ENCODE results near the gene PHF21B.
"Not testable (repeated sequence)": the region's sequence is repeated elsewhere in the genome, so short reads cannot be mapped to it uniquely, and the experiment has no call there.

PHF21B gene

GRCh38 chr22:44865193-44866057 lies 144.4 kb downstream of the PHF21B start:
- H3K9me3 Mint-ChIP-seq = no peaks in the 10 kb centered on the region

GRCh38 chr22:44862981-44863860 lies 146.6 kb downstream of the PHF21B start:
- Mint-ChIP-seq H3K4me3 (no peak overlapping the region), H3K27me3 (ENCODE audit: low read depth) (no peaks in the 10 kb centered on the region), H3K36me3 (ENCODE audit: low read depth) (no peaks in the 10 kb centered on the region), H3K27ac (no peak overlapping the region), H3K4me1 (ENCODE audit: low read depth) (no peaks in the 10 kb centered on the region), H3K9me3 (no peaks in the 10 kb centered on the region)
- no peak for DNase-seq (ENCODE audit: low spot score)

More at GRCh38 chr22:44865193-44866057, 144.4 kb downstream of the PHF21B start:
- Mint-ChIP-seq H3K36me3 (ENCODE audit: low read depth) (no peaks in the 10 kb centered on the region), H3K4me1 (ENCODE audit: low read depth) (peaks cover 1% of the 10 kb centered on the region), H3K4me3 (no peak overlapping the region), H3K27me3 (ENCODE audit: low read depth) (no peaks in the 10 kb centered on the region), H3K27ac (no peak overlapping the region)
- no peak for DNase-seq (ENCODE audit: low spot score)

GRCh38 chr22:44862281-44862680 lies 147.5 kb downstream of the PHF21B start:
- no peaks in the 10 kb centered on the region for H3K4me1 Mint-ChIP-seq (ENCODE audit: low read depth)
- no peak overlapping the region for H3K4me3 Mint-ChIP-seq
- H3K9me3 Mint-ChIP-seq = no peaks in the 10 kb centered on the region
- no peaks in the 10 kb centered on the region for H3K36me3 Mint-ChIP-seq (ENCODE audit: low read depth)
- no peak overlapping the region for H3K27ac Mint-ChIP-seq
- no peaks in the 10 kb centered on the region for H3K27me3 Mint-ChIP-seq (ENCODE audit: low read depth)
- DNase-seq (ENCODE audit: low spot score) = no peak

GRCh38 chr22:44861245-44861644 lies 148.6 kb downstream of the PHF21B start:
- H3K4me1 Mint-ChIP-seq (ENCODE audit: low read depth) = no peaks in the 10 kb centered on the region
- no peak overlapping the region for H3K4me3 Mint-ChIP-seq
- DNase-seq (ENCODE audit: low spot score) = no peak
- no peak overlapping the region for H3K27ac Mint-ChIP-seq
- H3K9me3 Mint-ChIP-seq = no peaks in the 10 kb centered on the region
- no peaks in the 10 kb centered on the region for H3K36me3 Mint-ChIP-seq (ENCODE audit: low read depth)
- H3K27me3 Mint-ChIP-seq (ENCODE audit: low read depth) = no peaks in the 10 kb centered on the region

GRCh38 chr22:44860311-44860710 lies 149.5 kb downstream of the PHF21B start:
- H3K27me3 Mint-ChIP-seq (ENCODE audit: low read depth) = no peaks in the 10 kb centered on the region
- H3K27ac Mint-ChIP-seq = no peak overlapping the region
- no peaks in the 10 kb centered on the region for H3K4me1 Mint-ChIP-seq (ENCODE audit: low read depth)
- no peaks in the 10 kb centered on the region for H3K9me3 Mint-ChIP-seq
- no peaks in the 10 kb centered on the region for H3K36me3 Mint-ChIP-seq (ENCODE audit: low read depth)
- no peak overlapping the region for H3K4me3 Mint-ChIP-seq
- DNase-seq (ENCODE audit: low spot score) = no peak

- DNase-seq (ENCODE audit: low spot score) = no peak
- no peaks in the 10 kb centered on the region for H3K9me3 Mint-ChIP-seq
- H3K27ac Mint-ChIP-seq = no peak overlapping the region
- no peak overlapping the region for H3K4me3 Mint-ChIP-seq
- H3K4me1 Mint-ChIP-seq (ENCODE audit: low read depth) = no peaks in the 10 kb centered on the region
- H3K36me3 Mint-ChIP-seq (ENCODE audit: low read depth) = no peaks in the 10 kb centered on the region
- no peaks in the 10 kb centered on the region for H3K27me3 Mint-ChIP-seq (ENCODE audit: low read depth)
Observed at GRCh38 chr22:44859641-44860040, 150.2 kb downstream of the PHF21B start.

- H3K4me3 Mint-ChIP-seq; H3K27me3 Mint-ChIP-seq (ENCODE audit: low read depth); H3K4me1 Mint-ChIP-seq (ENCODE audit: low read depth); H3K9me3 Mint-ChIP-seq; DNase-seq (ENCODE audit: low spot score); H3K27ac Mint-ChIP-seq; H3K36me3 Mint-ChIP-seq (ENCODE audit: low read depth): not testable (repeated sequence)
Observed at GRCh38 chr22:44858819-44859218, 151.0 kb downstream of the PHF21B start.

GRCh38 chr22:44855855-44856254 lies 153.9 kb downstream of the PHF21B start:
- H3K27me3 Mint-ChIP-seq (ENCODE audit: low read depth) = no peaks in the 10 kb centered on the region
- H3K36me3 Mint-ChIP-seq (ENCODE audit: low read depth) = no peaks in the 10 kb centered on the region
- no peak for DNase-seq (ENCODE audit: low spot score)
- no peak overlapping the region for H3K4me3 Mint-ChIP-seq
- H3K27ac Mint-ChIP-seq = no peak overlapping the region
- no peaks in the 10 kb centered on the region for H3K4me1 Mint-ChIP-seq (ENCODE audit: low read depth)
- H3K9me3 Mint-ChIP-seq = no peaks in the 10 kb centered on the region

- H3K27me3 Mint-ChIP-seq (ENCODE audit: low read depth); H3K9me3 Mint-ChIP-seq; H3K27ac Mint-ChIP-seq; H3K36me3 Mint-ChIP-seq (ENCODE audit: low read depth); H3K4me1 Mint-ChIP-seq (ENCODE audit: low read depth); DNase-seq (ENCODE audit: low spot score); H3K4me3 Mint-ChIP-seq: not testable (repeated sequence)
Observed at GRCh38 chr22:44854641-44855040, 155.2 kb downstream of the PHF21B start.

GRCh38 chr22:44850946-44851345 lies 158.9 kb downstream of the PHF21B start:
- Mint-ChIP-seq H3K27me3 (ENCODE audit: low read depth) (no peaks in the 10 kb centered on the region), H3K36me3 (ENCODE audit: low read depth) (no peaks in the 10 kb centered on the region), H3K4me1 (ENCODE audit: low read depth) (no peaks in the 10 kb centered on the region), H3K4me3 (no peak overlapping the region), H3K9me3 (no peaks in the 10 kb centered on the region), H3K27ac (no peak overlapping the region)
- no peak for DNase-seq (ENCODE audit: low spot score)

GRCh38 chr22:44848791-44849420 lies 160.9 kb downstream of the PHF21B start:
- no peaks in the 10 kb centered on the region for H3K9me3 Mint-ChIP-seq
- DNase-seq (ENCODE audit: low spot score) = no peak
- no peaks in the 10 kb centered on the region for H3K4me1 Mint-ChIP-seq (ENCODE audit: low read depth)
- H3K27me3 Mint-ChIP-seq (ENCODE audit: low read depth) = no peaks in the 10 kb centered on the region
- no peak overlapping the region for H3K27ac Mint-ChIP-seq
- no peak overlapping the region for H3K4me3 Mint-ChIP-seq
- no peaks in the 10 kb centered on the region for H3K36me3 Mint-ChIP-seq (ENCODE audit: low read depth)

GRCh38 chr22:44848296-44848741 lies 161.5 kb downstream of the PHF21B start:
- Mint-ChIP-seq H3K4me1 (ENCODE audit: low read depth) (no peaks in the 10 kb centered on the region), H3K4me3 (no peak overlapping the region), H3K27ac (no peak overlapping the region), H3K9me3 (no peaks in the 10 kb centered on the region), H3K36me3 (ENCODE audit: low read depth) (no peaks in the 10 kb centered on the region), H3K27me3 (ENCODE audit: low read depth) (no peaks in the 10 kb centered on the region)
- DNase-seq (ENCODE audit: low spot score) = no peak

GRCh38 chr22:44847892-44848291 lies 161.9 kb downstream of the PHF21B start:
- H3K27ac Mint-ChIP-seq = no peak overlapping the region
- no peaks in the 10 kb centered on the region for H3K4me1 Mint-ChIP-seq (ENCODE audit: low read depth)
- H3K36me3 Mint-ChIP-seq (ENCODE audit: low read depth) = no peaks in the 10 kb centered on the region
- H3K4me3 Mint-ChIP-seq = no peak overlapping the region
- no peaks in the 10 kb centered on the region for H3K27me3 Mint-ChIP-seq (ENCODE audit: low read depth)
- H3K9me3 Mint-ChIP-seq = no peaks in the 10 kb centered on the region
- no peak for DNase-seq (ENCODE audit: low spot score)

- Mint-ChIP-seq H3K27ac (no peak overlapping the region), H3K4me3 (no peak overlapping the region), H3K36me3 (ENCODE audit: low read depth) (no peaks in the 10 kb centered on the region), H3K4me1 (ENCODE audit: low read depth) (no peaks in the 10 kb centered on the region), H3K27me3 (ENCODE audit: low read depth) (no peaks in the 10 kb centered on the region), H3K9me3 (no peaks in the 10 kb centered on the region)
- no peak for DNase-seq (ENCODE audit: low spot score)
Observed at GRCh38 chr22:44847380-44847779, 162.4 kb downstream of the PHF21B start.

All from T-helper 2 cell treated with Interferon-gamma antibody and Interleukin-4, amounts not matched to agents 5 μg/mL and 100 μg/mL, for 36 hours (primary cell).